Calu3 (cell line): ENCODE measurements around the gene ZNF546. TPM values are rescaled to one million over a fixed set of nuclear protein-coding genes. Genes with fewer than 3 reads are reported as not detected.
"Not testable (repeated sequence)": the region's sequence is repeated elsewhere in the genome, so short reads cannot be mapped to it uniquely, and the experiment has no call there.

Source experiments
- BruUV-seq: library from RNA; stranded (reverse); fragments of 400-500 nt; replicated peaks from 2 replicates; lab custom pipeline; 2021; lab: Mats Ljungman, UMichigan
- CTCF ChIA-PET: fragments of 300-600 bp; sonication (Branson Sonifier 250); formaldehyde crosslinking; loops from one replicate; lab custom pipeline; 2022; ENCODE audit warnings: antibody characterized with exemption; lab: Charles Lee
- DNase-seq: peaks from one replicate; pipeline ENCODE4 v3.0.0; 2022
- H3K27ac Mint-ChIP-seq: one replicate; pipeline ENCODE4 v1.8.0; 2022; ENCODE audit warnings: mixed read lengths; ENCODE audit not compliant: unreplicated experiment
- H3K27me3 Mint-ChIP-seq: one replicate; pipeline ENCODE4 v1.8.0; 2022; ENCODE audit warnings: mixed read lengths; ENCODE audit not compliant: unreplicated experiment
- H3K36me3 Mint-ChIP-seq: one replicate; pipeline ENCODE4 v1.8.0; 2022; ENCODE audit warnings: mild to moderate bottlenecking, moderate library complexity, mixed read lengths; ENCODE audit not compliant: insufficient read depth, unreplicated experiment
- H3K4me1 Mint-ChIP-seq: one replicate; pipeline ENCODE4 v1.8.0; 2022; ENCODE audit warnings: mild to moderate bottlenecking, low read depth, mixed read lengths; ENCODE audit not compliant: unreplicated experiment
- H3K4me3 Mint-ChIP-seq: one replicate; pipeline ENCODE4 v1.8.0; 2022; ENCODE audit warnings: mild to moderate bottlenecking, low read depth, moderate library complexity, mixed read lengths; ENCODE audit not compliant: unreplicated experiment
- H3K9me3 Mint-ChIP-seq: one replicate; pipeline ENCODE4 v1.8.0; 2022; ENCODE audit warnings: low read depth, mixed read lengths; ENCODE audit not compliant: unreplicated experiment
- CTCF ChIP-seq: fragments of 200-600 bp; IDR thresholded peaks from one replicate; pipeline ENCODE4 v1.8.0; 2022; ENCODE audit warnings: antibody characterized with exemption; ENCODE audit not compliant: unreplicated experiment
- intact Hi-C: fragments of 100-400 bp; cut with micrococcal nuclease; formaldehyde crosslinking; loops from one replicate; pipeline ENCODE4 v1.10.0; 2022; ENCODE audit not compliant: unreplicated experiment
- total RNA-seq: library from RNA; stranded (reverse); gene quantifications from 2 replicates; pipeline ENCODE4 v1.2.3, GENCODE V29; 2022

The ZNF546 gene
- total RNA-seq, 1 experiment from 2014 or later = 4.7 TPM

DNA sequence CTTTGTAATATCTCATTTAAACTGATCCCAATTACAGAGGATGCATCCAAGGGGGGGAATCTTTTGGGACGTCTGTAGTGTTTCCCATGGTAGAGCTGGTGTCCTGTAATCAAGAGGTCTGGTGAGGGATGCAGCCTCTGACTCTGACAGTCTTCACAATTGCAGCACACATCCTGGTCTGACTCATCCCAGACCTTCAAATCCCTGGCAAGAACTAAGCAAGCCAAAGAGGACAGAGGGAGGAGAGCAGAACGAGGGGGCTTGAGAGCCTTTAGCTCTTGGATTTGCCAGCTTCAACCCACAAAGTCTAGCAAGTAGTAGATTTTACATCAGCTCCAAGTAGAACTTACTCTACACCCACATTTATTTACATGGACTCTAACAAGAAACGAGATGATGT, 45.2 kb upstream of the ZNF546 start:
- BruUV-seq = no TSS peak
- TF ChIP-seq CTCF = no peak
- no peak for DNase-seq
- peaks cover 43% of the 10 kb centered on the region for H3K4me1 Mint-ChIP-seq
- peaks cover 5% of the 10 kb centered on the region for H3K9me3 Mint-ChIP-seq
- no peaks in the 10 kb centered on the region for H3K27me3 Mint-ChIP-seq
- no peak overlapping the region for H3K4me3 Mint-ChIP-seq
- CTCF ChIA-PET = interaction anchor here (0.6 to 1.1 kb wide), 2 partner anchors 18 to 73 kb away, joined by 3 to 6 read pairs; no protein-coding TSS in a partner anchor
- intact Hi-C loops = no loop called here
- H3K27ac Mint-ChIP-seq = peak overlapping the region; percentile 41
- H3K36me3 Mint-ChIP-seq = peaks cover 2% of the 10 kb centered on the region

GRCh38 chr19:39953915-39954314, 42.9 kb upstream of the ZNF546 start:
- H3K36me3 Mint-ChIP-seq = no peaks in the 10 kb centered on the region
- TF ChIP-seq CTCF = no peak
- H3K4me3 Mint-ChIP-seq = no peak overlapping the region
- no peak overlapping the region for H3K27ac Mint-ChIP-seq
- H3K4me1 Mint-ChIP-seq = peaks cover 39% of the 10 kb centered on the region
- H3K27me3 Mint-ChIP-seq = no peaks in the 10 kb centered on the region
- intact Hi-C loops = no loop called here
- peaks cover 5% of the 10 kb centered on the region for H3K9me3 Mint-ChIP-seq
- no TSS peak for BruUV-seq
- CTCF ChIA-PET = interaction anchor here (0.6 to 1.7 kb wide), 4 partner anchors 10 to 111 kb away, joined by 3 to 14 read pairs (median 4); partner anchors contain the start of gene PSMC4
- DNase-seq = no peak

DNA sequence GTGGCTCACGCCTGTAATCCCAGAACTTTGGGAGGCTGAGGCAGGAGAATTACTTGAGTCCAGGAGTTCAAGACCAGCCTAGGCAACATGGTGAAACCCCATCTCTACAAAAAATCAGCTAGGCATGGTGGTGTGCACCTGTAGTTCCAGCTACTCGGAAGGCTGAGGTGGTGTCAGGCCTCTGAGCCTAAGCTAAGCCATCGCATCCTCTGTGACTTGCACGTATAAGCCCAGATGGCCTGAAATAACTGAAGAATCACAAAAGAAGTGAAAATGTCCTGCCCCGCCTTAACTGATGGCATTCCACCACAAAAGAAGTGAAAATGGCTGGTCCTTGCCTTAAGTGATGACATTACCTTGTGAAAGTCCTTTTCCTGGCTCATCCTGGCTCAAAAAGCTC, 39.0 kb upstream of the ZNF546 start:
- H3K36me3 Mint-ChIP-seq, intact Hi-C loops, H3K4me3 Mint-ChIP-seq, H3K27me3 Mint-ChIP-seq, H3K9me3 Mint-ChIP-seq, BruUV-seq, H3K27ac Mint-ChIP-seq, DNase-seq: not testable (repeated sequence)
- CTCF ChIA-PET = interaction anchor here (0.7 kb wide), 1 partner anchor 820 kb away, joined by 5 read pairs; no protein-coding TSS in a partner anchor
- peaks cover 28% of the 10 kb centered on the region for H3K4me1 Mint-ChIP-seq

- BruUV-seq, H3K27ac Mint-ChIP-seq, H3K4me3 Mint-ChIP-seq, H3K27me3 Mint-ChIP-seq, H3K36me3 Mint-ChIP-seq, H3K9me3 Mint-ChIP-seq, DNase-seq, intact Hi-C loops: not testable (repeated sequence)
- CTCF ChIA-PET = interaction anchor here (0.6 to 0.7 kb wide), 2 partner anchors 11 to 899 kb away, joined by 3 read pairs; no protein-coding TSS in a partner anchor
- peaks cover 17% of the 10 kb centered on the region for H3K4me1 Mint-ChIP-seq
Observed at GRCh38 chr19:39958942-39959341, 37.9 kb upstream of the ZNF546 start.

- H3K36me3 Mint-ChIP-seq, intact Hi-C loops, DNase-seq, BruUV-seq, H3K27ac Mint-ChIP-seq, CTCF ChIA-PET, H3K27me3 Mint-ChIP-seq, H3K4me3 Mint-ChIP-seq, H3K9me3 Mint-ChIP-seq: not testable (repeated sequence)
- H3K4me1 Mint-ChIP-seq = peaks cover 13% of the 10 kb centered on the region
Observed at GRCh38 chr19:39959407-39959806, 37.5 kb upstream of the ZNF546 start.

- Mint-ChIP-seq H3K4me1 (peaks cover 22% of the 10 kb centered on the region), H3K36me3 (peaks cover 9% of the 10 kb centered on the region), H3K27ac (no peak overlapping the region), H3K9me3 (no peaks in the 10 kb centered on the region), H3K4me3 (no peak overlapping the region), H3K27me3 (no peaks in the 10 kb centered on the region)
- intact Hi-C loops = no loop called here
- CTCF ChIA-PET = no interaction called here
- no TSS peak for BruUV-seq
- no peak for TF ChIP-seq CTCF
- no peak for DNase-seq
Observed at GRCh38 chr19:39963898-39964297, 33.0 kb upstream of the ZNF546 start.
